ENCODE data around the gene PABPN1L. TPM values are rescaled to one million over a fixed set of nuclear protein-coding genes. Genes with fewer than 3 reads are reported as not detected.

The PABPN1L gene
- total and polyA plus RNA-seq, 10 of the 15 experiments (the other 5 are each of a cell fraction or from before 2014, with no cell fraction given), result not detected

- Histone ChIP-seq H4K20me1 (ENCODE audit: control insufficient read depth, insufficient read depth) (no peaks in the 10 kb centered on the region), H3K79me2 (ENCODE audit: control insufficient read depth, insufficient read depth, low read length) (no peaks in the 10 kb centered on the region; the same call in 1 of the 2 replicates), H3K4me3 (no peak overlapping the region), H2AFZ (ENCODE audit: control insufficient read depth, low read depth, low read length) (no peak overlapping the region), H3K9ac (ENCODE audit: control insufficient read depth, insufficient read depth, low read length) (no peak overlapping the region), H3K9me3 (replicated peaks; ENCODE audit: control insufficient read depth, insufficient read depth, low read length) (no peaks in the 10 kb centered on the region), H3K36me3 (ENCODE audit: control insufficient read depth in 2 of 2, insufficient read depth in 2 of 2, low read length in 1 of 2) (peaks cover 0 to 4% of the 10 kb centered on the region in 2 experiments; a peak in 3 of 4 replicates), H3K27ac (ENCODE audit: control insufficient read depth, insufficient read depth) (no peak overlapping the region), H3K4me1 (ENCODE audit: control insufficient read depth, insufficient read depth, low read length) (no peaks in the 10 kb centered on the region), H3K27me3 (replicated peaks in 1 of 2; ENCODE audit: control insufficient read depth in 2 of 2, insufficient read depth in 2 of 2, low read length in 1 of 2) (no peaks in the 10 kb centered on the region), H3K4me2 (ENCODE audit: control insufficient read depth, insufficient read depth) (no peak overlapping the region)
- in situ Hi-C loops (cut with MboI) (no loop called here), intact Hi-C loops (cut with micrococcal nuclease; ENCODE audit: unreplicated experiment) (no loop called here)
- DNase-seq (ENCODE audit: low read depth, low spot score) (no peak), FAIRE-seq (no peak), ATAC-seq (no peak)
- 74% methylated on average over 36 of the region's 36 CpGs for WGBS (ENCODE audit: insufficient coverage, insufficient replicate concordance, low lambda C conversion rate, missing lambda C conversion rate)
- ChIA-PET SMC1A (ENCODE audit: uncharacterized antibody, unreplicated experiment) (no interaction called here), RAD21 (ENCODE audit: unreplicated experiment) (no interaction called here), POLR2A (no interaction called here), CTCF (no interaction called here)
- TF ChIP-seq SPI1 (IDR thresholded peaks at IDR 0.05; ENCODE audit: borderline replicate concordance, insufficient read depth, low read depth, low read length) (no peak), JUND (IDR thresholded peaks at IDR 0.05; ENCODE audit: low read depth, low read length) (no peak), BMI1 (IDR thresholded peaks at IDR 0.05; ENCODE audit: borderline replicate concordance) (peak; percentile 78), ZNF622 (IDR thresholded peaks at IDR 0.05) (no peak), TCF3 (IDR thresholded peaks at IDR 0.05; ENCODE audit: borderline replicate concordance, insufficient read depth, low read depth, low read length) (0 out of 2 replicates have a peak, but pooled peaks have one; percentile 27), ZNF217 (IDR thresholded peaks at IDR 0.05) (no peak), TCF12 (IDR thresholded peaks at IDR 0.05; ENCODE audit: low read depth, low read length) (peak; percentile 55; the same call in 1 of the 2 replicates), BHLHE40 (IDR thresholded peaks at IDR 0.05; ENCODE audit: borderline replicate concordance in 1 of 2, low read depth in 2 of 2, low read length in 1 of 2) (0 out of 4 replicates have a peak, but pooled peaks of 1 of the 2 experiments have one; percentile 9), BACH1 (IDR thresholded peaks at IDR 0.05; ENCODE audit: borderline replicate concordance) (no peak), FOXK2 (IDR thresholded peaks at IDR 0.05) (no peak), RUNX3 (IDR thresholded peaks at IDR 0.05; ENCODE audit: low read length) (no peak), YY1 (IDR thresholded peaks at IDR 0.05; ENCODE audit: low read depth, low read length) (no peak)
- no TSS peak for BruUV-seq (replicated peaks)
These were observed 44.9 kb upstream of the PABPN1L start for GRCh38 chr16:88911136-88911945.
